ENCODE results near the gene CCDC91.

CCDC91 gene

GRCh38 chr12:28209782-28210181 lies 19.5 kb downstream of the CCDC91 start:
- H3K4me1 ChIP-seq, result no peaks in the 10 kb centered on the region
- no peaks in the 10 kb centered on the region for H3K36me3 ChIP-seq
- H3K27me3 ChIP-seq, result no peaks in the 10 kb centered on the region
- H3K4me3 ChIP-seq (ENCODE audit: low read depth, low read length), result no peak overlapping the region
- no peak for DNase-seq
- no peaks in the 10 kb centered on the region for H3K9me3 ChIP-seq
- TF ChIP-seq CTCF (IDR thresholded peaks at IDR 0.05; ENCODE audit: low read depth, low read length), result no peak

GRCh38 chr12:28212182-28212581 lies 21.9 kb downstream of the CCDC91 start:
- no peak for TF ChIP-seq CTCF (IDR thresholded peaks at IDR 0.05; ENCODE audit: low read depth, low read length)

GRCh38 chr12:28215021-28215420 lies 24.8 kb downstream of the CCDC91 start:
- TF ChIP-seq CTCF (IDR thresholded peaks at IDR 0.05; ENCODE audit: low read depth, low read length), result no peak
- no peak for DNase-seq
- H3K4me1 ChIP-seq, result no peaks in the 10 kb centered on the region
- no peaks in the 10 kb centered on the region for H3K27me3 ChIP-seq
- no peak overlapping the region for H3K4me3 ChIP-seq (ENCODE audit: low read depth, low read length)
- no peaks in the 10 kb centered on the region for H3K9me3 ChIP-seq
- H3K36me3 ChIP-seq, result no peaks in the 10 kb centered on the region

More at GRCh38 chr12:28212182-28212581, 21.9 kb downstream of the CCDC91 start:
- Histone ChIP-seq H3K27me3 (no peaks in the 10 kb centered on the region), H3K9me3 (no peaks in the 10 kb centered on the region), H3K36me3 (no peaks in the 10 kb centered on the region), H3K4me3 (ENCODE audit: low read depth, low read length) (no peak overlapping the region), H3K4me1 (no peaks in the 10 kb centered on the region)
- DNase-seq, result no peak

- Histone ChIP-seq H3K4me1 (no peaks in the 10 kb centered on the region), H3K27me3 (no peaks in the 10 kb centered on the region), H3K4me3 (ENCODE audit: low read depth, low read length) (no peak overlapping the region), H3K9me3 (no peaks in the 10 kb centered on the region), H3K36me3 (no peaks in the 10 kb centered on the region)
- TF ChIP-seq CTCF (IDR thresholded peaks at IDR 0.05; ENCODE audit: low read depth, low read length), result no peak
- no peak for DNase-seq
These were observed 25.8 kb downstream of the CCDC91 start for GRCh38 chr12:28216016-28216415.

- Histone ChIP-seq H3K9me3 (no peaks in the 10 kb centered on the region), H3K27me3 (no peaks in the 10 kb centered on the region), H3K4me3 (ENCODE audit: low read depth, low read length) (no peak overlapping the region), H3K4me1 (no peaks in the 10 kb centered on the region), H3K36me3 (no peaks in the 10 kb centered on the region)
- TF ChIP-seq CTCF (IDR thresholded peaks at IDR 0.05; ENCODE audit: low read depth, low read length), result no peak
- no peak for DNase-seq
These were observed 27.5 kb downstream of the CCDC91 start for GRCh38 chr12:28217805-28218204.

GRCh38 chr12:28218875-28219274 lies 28.6 kb downstream of the CCDC91 start:
- Histone ChIP-seq H3K27me3 (no peaks in the 10 kb centered on the region), H3K36me3 (no peaks in the 10 kb centered on the region), H3K4me3 (ENCODE audit: low read depth, low read length) (no peak overlapping the region), H3K9me3 (no peaks in the 10 kb centered on the region), H3K4me1 (no peaks in the 10 kb centered on the region)
- no peak for DNase-seq
- TF ChIP-seq CTCF (IDR thresholded peaks at IDR 0.05; ENCODE audit: low read depth, low read length), result no peak
